Naive B cell (primary cell): ENCODE measurements around the gene SCAMP5. TPM values are rescaled to one million over a fixed set of nuclear protein-coding genes. Genes with fewer than 3 reads are reported as not detected.

Source experiments
- ATAC-seq, 2 donors: fragments of 150-1000 bp; cut with Tn5 transposase; 2 replicates each; pipeline ENCODE4 v1.10.0; 2021; ENCODE audit warnings: low read depth in 2 of 2, mild to moderate bottlenecking in 2 of 2, moderate library complexity in 2 of 2
- DNase-seq: peaks from one replicate; pipeline ENCODE4 v3.0.0; 2022
- H3K27ac Mint-ChIP-seq, 6 donors: one replicate each; pipeline ENCODE4 v1.8.0; 2020 to 2022; ENCODE audit warnings: mild to moderate bottlenecking in 6 of 6, mixed read lengths in 6 of 6, moderate library complexity in 5 of 6, inconsistent platforms in 2 of 6
- H3K27me3 Mint-ChIP-seq, 3 donors: one replicate each; pipeline ENCODE4 v1.8.0; 2021 to 2022; ENCODE audit warnings: mixed read lengths in 3 of 3, mild to moderate bottlenecking in 1 of 3
- H3K36me3 Mint-ChIP-seq, 2 donors: one replicate each; pipeline ENCODE4 v1.8.0; 2020 to 2022; ENCODE audit warnings: mixed read lengths in 2 of 2, inconsistent platforms in 1 of 2, mild to moderate bottlenecking in 1 of 2
- H3K4me1 Mint-ChIP-seq, 3 donors: one replicate each; pipeline ENCODE4 v1.8.0; 2020 to 2022; ENCODE audit warnings: mixed read lengths in 3 of 3, inconsistent platforms in 1 of 3, mild to moderate bottlenecking in 1 of 3, moderate library complexity in 1 of 3
- H3K4me3 Mint-ChIP-seq, 8 donors: one replicate each; pipeline ENCODE4 v1.8.0; 2020 to 2022; ENCODE audit warnings: mild to moderate bottlenecking in 8 of 8, mixed read lengths in 8 of 8, moderate library complexity in 8 of 8, inconsistent platforms in 2 of 8
- H3K9me3 Mint-ChIP-seq, 7 donors: one replicate each; pipeline ENCODE4 v1.8.0; 2020 to 2022; ENCODE audit warnings: mixed read lengths in 7 of 7, mild to moderate bottlenecking in 5 of 7, inconsistent platforms in 2 of 7, moderate library complexity in 1 of 7
- polyA plus RNA-seq, 6 donors: library from polyadenylated mRNA; unstranded; fragments of 300-500 nt; fragmentation: Illumina TruSeq; gene quantifications; one replicate each; pipeline ENCODE4 v1.2.3, GENCODE V29; 2021; ENCODE audit warnings: low read depth in 6 of 6

The SCAMP5 gene
- polyA plus RNA-seq, 6 donors from 2014 or later, result not detected

DNA sequence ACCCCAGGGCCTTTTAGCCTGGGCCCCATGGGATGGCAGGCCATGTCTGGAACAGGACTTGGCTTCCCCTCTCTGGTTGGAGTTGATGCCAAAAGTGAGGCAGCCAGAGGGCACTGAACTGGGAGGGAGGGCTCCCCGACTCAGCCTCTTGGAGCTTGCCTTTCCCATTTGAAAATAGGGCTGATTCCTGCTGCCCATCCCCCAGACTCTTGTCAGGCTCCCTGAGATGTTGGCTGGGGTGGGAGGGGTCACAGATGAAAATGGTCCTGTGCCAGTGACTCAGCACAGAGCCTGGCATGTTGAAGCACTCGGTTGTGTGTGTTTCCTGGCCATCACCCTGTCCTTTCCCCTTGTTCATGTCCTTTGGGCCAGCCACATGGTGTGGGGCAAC lies 34.7 kb downstream of the SCAMP5 start:
- DNase-seq (no peak), ATAC-seq (no peak)
- Mint-ChIP-seq H3K4me3 (peak overlapping the region in 1 of 8 donors; percentile 41), H3K27me3 (peaks cover 4 to 23% (median 13%) of the 10 kb centered on the region in 3 donors), H3K9me3 (no peaks in the 10 kb centered on the region), H3K36me3 (no peaks in the 10 kb centered on the region), H3K27ac (no peak overlapping the region), H3K4me1 (peaks cover 13 to 26% (median 21%) of the 10 kb centered on the region in 3 donors)

DNA sequence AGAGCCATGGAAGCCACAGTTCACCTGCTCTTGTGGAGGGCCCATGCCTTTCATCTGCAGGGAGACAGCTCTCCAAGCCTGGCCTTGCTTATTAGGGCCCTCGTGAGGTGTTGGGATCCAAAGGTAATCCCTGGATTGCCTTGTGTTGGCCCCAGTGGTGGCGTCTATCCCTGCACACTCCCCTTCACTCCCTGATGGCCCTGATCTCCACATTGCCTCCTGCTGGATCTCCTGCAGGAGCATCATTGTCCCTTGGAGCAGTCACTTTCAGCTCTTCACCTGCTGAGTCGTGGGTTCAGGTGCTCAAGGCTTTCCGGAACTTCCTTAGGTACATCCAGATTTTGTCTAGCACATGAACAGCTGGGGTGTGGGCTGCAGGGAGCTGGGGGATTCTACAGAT lies 35.1 kb downstream of the SCAMP5 start:
- no peak for ATAC-seq
- H3K36me3 Mint-ChIP-seq, result no peaks in the 10 kb centered on the region
- H3K4me3 Mint-ChIP-seq, result peak overlapping the region in 1 of 8 donors; percentile 41
- peaks cover 9 to 22% (median 20%) of the 10 kb centered on the region in 3 donors for H3K4me1 Mint-ChIP-seq
- peak overlapping the region in 2 of 6 donors; percentile 21 to 34 for H3K27ac Mint-ChIP-seq
- DNase-seq, result no peak
- no peaks in the 10 kb centered on the region for H3K9me3 Mint-ChIP-seq
- peaks cover 4 to 23% (median 13%) of the 10 kb centered on the region in 3 donors for H3K27me3 Mint-ChIP-seq

DNA sequence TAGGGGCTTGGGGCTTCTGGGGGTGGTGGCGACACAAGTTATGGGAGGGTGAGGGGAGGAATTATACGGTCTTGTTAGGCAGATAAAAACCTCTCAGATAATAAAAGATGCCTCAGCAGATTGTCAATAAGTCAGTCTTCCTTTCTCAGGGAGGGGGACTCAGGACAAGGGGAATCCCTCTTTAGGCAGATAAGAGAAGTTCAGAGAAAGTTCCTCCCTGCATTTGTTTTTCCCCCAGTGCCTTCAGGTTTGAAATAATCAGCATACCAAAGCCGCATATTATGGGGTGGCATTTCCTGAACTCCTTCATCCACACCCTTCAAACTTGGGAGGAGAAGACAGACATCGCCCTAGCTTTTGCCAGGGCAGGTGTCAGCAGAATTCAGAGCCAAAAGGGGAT lies 36.5 kb downstream of the SCAMP5 start:
- ATAC-seq (peak in 1 of 2 donors; percentile 26), DNase-seq (no peak)
- H3K4me1 Mint-ChIP-seq, result peaks cover 8 to 22% (median 20%) of the 10 kb centered on the region in 3 donors
- peaks cover 0 to 7% of the 10 kb centered on the region in 2 donors for H3K36me3 Mint-ChIP-seq
- H3K4me3 Mint-ChIP-seq, result no peak overlapping the region
- H3K27me3 Mint-ChIP-seq, result peaks cover 9 to 29% (median 21%) of the 10 kb centered on the region in 3 donors
- H3K9me3 Mint-ChIP-seq, result no peaks in the 10 kb centered on the region
- peak overlapping the region in 2 of 6 donors; percentile 16 to 19 for H3K27ac Mint-ChIP-seq

DNA sequence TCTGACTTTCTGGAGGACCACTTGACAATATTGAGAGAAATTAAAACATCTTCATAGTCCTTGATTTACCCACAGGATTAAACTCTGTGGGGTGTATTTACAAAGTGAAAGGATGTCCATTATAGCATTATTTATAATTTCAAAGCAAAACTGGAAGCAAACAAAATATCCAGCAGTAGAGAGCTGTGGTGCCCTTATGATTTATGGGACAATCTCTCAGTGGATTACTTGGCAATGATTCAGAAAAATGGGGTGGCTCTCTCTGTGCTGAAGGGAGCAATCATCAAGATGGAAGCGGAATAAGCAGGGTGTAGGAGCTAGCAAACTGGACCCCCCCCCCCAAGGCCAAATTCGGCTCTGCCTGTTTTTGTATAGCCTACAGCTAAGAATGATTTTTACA lies 37.0 kb downstream of the SCAMP5 start:
- Mint-ChIP-seq H3K36me3 (peaks cover 0 to 13% of the 10 kb centered on the region in 2 donors), H3K27me3 (peaks cover 14 to 33% (median 26%) of the 10 kb centered on the region in 3 donors), H3K4me1 (peaks cover 9 to 22% (median 20%) of the 10 kb centered on the region in 3 donors), H3K27ac (peak overlapping the region in 3 of 6 donors; percentile 16 to 36 (median 33)), H3K4me3 (no peak overlapping the region), H3K9me3 (no peaks in the 10 kb centered on the region)
- ATAC-seq (no peak), DNase-seq (no peak)

DNA sequence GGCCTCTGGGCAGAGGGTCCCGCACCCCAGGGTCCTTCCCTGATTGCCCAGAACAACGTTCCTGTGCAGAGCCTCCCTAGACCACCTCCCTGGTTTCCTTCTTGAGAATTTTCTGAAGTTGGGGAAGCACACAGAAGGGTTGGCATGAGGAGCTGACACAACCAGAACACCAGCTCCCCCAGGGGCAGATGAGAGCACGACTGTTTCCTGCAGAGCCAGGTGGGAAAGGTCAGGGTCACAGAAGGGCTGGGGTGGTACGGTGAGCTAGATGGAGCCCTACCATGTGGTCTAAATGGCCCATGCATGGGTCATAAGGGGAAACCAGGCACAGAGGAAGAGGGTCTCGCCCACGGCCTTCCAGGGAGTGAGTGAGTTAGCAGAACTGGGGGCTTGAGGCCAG lies 38.4 kb downstream of the SCAMP5 start:
- no peak for ATAC-seq
- Mint-ChIP-seq H3K9me3 (no peaks in the 10 kb centered on the region), H3K27me3 (peaks cover 18 to 35% (median 27%) of the 10 kb centered on the region in 3 donors), H3K4me3 (no peak overlapping the region), H3K27ac (no peak overlapping the region), H3K36me3 (peaks cover 0 to 15% of the 10 kb centered on the region in 2 donors), H3K4me1 (peaks cover 18 to 20% (median 20%) of the 10 kb centered on the region in 3 donors)
- no peak for DNase-seq

DNA sequence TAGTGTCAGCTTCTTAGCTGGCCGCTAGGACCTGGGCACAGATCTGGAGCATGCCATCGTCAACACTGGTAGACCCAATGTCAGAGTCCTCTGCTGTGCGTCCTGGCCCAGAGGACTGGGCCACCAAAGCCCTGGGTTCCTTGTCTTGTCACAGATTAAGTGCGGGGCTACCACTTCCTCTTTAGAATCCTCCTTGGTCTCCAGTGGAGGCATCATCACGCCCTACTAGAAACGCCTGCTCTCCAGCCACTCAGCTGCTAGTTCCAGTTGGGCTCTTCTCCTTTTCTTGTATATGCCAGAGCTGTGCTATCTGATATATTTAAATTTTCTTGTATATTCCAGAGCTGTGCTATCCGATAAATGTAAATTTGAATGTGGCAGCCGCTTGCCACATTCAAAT lies 39.3 kb downstream of the SCAMP5 start:
- DNase-seq (no peak), ATAC-seq (no peak)
- H3K36me3 Mint-ChIP-seq, result peaks cover 0 to 15% of the 10 kb centered on the region in 2 donors
- H3K27ac Mint-ChIP-seq, result no peak overlapping the region
- peaks cover 11 to 17% (median 16%) of the 10 kb centered on the region in 3 donors for H3K4me1 Mint-ChIP-seq
- no peaks in the 10 kb centered on the region for H3K9me3 Mint-ChIP-seq
- H3K27me3 Mint-ChIP-seq, result peaks cover 18 to 27% (median 21%) of the 10 kb centered on the region in 3 donors
- H3K4me3 Mint-ChIP-seq, result no peak overlapping the region

DNA sequence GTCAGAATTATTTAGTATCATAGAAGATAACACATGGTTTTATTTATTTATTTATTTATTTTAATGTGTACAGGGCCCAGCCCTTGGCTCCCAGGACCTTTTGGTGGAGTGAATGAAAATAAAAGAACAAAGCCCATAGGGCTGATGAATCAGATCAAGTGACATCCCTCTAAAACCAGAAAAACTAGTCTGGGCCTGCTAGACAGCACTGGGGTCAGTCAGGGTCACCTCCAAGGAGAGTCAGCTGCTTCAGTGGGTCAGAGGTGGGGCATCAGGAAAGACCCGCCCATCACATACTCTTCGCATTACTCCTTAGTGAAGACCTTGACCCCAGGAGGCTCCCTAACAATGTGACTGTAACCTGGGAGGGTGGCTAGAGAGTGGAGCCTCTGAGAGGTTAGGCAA lies 40.9 kb downstream of the SCAMP5 start:
- H3K9me3 Mint-ChIP-seq, result no peaks in the 10 kb centered on the region
- H3K27ac Mint-ChIP-seq, result peak overlapping the region in 1 of 6 donors; percentile 88
- peaks cover 10 to 18% (median 11%) of the 10 kb centered on the region in 3 donors for H3K4me1 Mint-ChIP-seq
- no peak for DNase-seq
- no peak overlapping the region for H3K4me3 Mint-ChIP-seq
- H3K36me3 Mint-ChIP-seq, result peaks cover 0 to 15% of the 10 kb centered on the region in 2 donors
- H3K27me3 Mint-ChIP-seq, result peaks cover 21 to 27% (median 22%) of the 10 kb centered on the region in 3 donors
- ATAC-seq, result no peak

DNA sequence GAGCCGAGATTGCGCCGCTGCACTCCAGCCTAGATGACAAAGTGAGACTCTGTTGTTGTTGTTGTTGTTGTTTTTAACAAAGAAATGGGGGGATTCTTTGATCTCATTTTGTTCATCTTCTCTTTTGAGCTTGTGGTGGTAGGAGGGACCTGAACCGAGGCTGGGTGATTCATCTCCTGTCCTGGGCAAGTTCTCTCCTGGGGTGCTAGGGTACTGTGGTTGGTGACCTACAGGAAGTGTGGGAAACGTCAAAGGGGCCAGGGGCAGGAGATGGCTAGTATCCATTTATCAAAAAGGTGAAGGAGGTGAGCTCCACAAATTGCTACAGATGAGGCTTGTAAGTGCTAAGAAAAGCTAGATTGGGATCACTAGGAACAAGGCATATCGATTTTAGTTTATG lies 42.3 kb downstream of the SCAMP5 start:
- ATAC-seq, result no peak
- Mint-ChIP-seq H3K4me3 (no peak overlapping the region), H3K36me3 (peaks cover 0 to 15% of the 10 kb centered on the region in 2 donors), H3K4me1 (peaks cover 11 to 13% (median 11%) of the 10 kb centered on the region in 3 donors), H3K9me3 (no peaks in the 10 kb centered on the region), H3K27me3 (peaks cover 18 to 27% (median 21%) of the 10 kb centered on the region in 3 donors), H3K27ac (no peak overlapping the region)
- DNase-seq, result no peak

DNA sequence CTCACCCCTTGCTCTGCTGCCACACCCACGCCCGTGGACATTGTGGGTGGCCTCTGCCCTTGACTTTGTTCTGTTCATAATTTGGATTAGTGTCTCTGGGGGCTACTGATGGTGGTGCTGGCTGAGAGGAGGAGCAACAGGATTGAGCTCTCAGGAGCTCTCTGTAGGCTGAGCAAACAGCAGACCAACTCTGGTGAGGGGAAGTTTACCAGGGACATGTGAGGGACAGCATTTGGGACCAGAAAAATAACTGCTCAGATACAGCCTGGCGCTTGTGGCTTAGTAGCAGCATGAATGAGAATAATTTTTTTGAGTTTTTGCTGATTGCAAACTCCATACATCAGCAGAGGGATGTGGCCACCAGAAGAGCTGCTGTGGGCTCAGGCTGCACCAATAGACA lies 42.9 kb downstream of the SCAMP5 start:
- DNase-seq (no peak), ATAC-seq (no peak)
- Mint-ChIP-seq H3K27ac (no peak overlapping the region), H3K4me1 (peaks cover 16 to 18% (median 17%) of the 10 kb centered on the region in 3 donors), H3K4me3 (no peak overlapping the region), H3K36me3 (peaks cover 0 to 15% of the 10 kb centered on the region in 2 donors), H3K27me3 (peaks cover 21 to 27% (median 23%) of the 10 kb centered on the region in 3 donors), H3K9me3 (no peaks in the 10 kb centered on the region)

DNA sequence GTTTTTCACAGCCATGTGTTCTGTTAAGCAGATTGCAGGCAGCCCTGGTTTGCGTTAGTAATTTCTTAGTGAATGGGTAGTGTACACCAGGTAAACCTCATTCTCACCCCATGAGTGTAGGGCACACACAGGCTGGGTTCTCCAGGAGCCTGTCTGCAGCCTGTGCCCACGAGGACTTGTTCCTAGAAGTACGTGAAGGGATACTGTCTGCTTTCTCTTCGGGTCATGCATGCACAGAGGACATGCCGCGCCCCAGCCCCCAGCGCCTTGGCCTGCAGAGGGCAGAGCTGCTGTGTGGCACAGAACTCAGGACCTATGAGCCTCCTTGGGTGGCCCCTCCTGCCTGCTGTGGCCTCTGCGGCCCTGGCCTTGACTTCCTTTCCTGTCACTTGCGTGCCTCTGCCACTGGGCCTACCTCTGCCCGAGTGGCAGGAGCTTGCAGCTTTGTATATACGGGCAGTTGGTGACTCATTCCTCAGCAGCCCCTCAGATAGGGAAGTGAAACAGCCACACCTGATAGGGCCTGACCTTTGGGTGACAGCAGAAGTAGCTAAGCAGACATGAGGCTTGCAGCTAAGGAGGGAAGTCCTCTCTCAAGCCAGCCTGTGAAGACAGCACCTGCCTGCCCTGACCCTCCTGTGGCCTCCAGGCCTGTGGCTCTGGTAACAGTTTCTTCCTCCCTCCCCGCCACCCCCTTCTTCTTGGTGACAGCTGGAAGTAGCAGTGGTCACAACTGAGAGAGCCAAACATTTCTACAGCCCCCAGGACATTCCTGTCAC lies 47.6 kb downstream of the SCAMP5 start:
- H3K27ac Mint-ChIP-seq, result peak overlapping the region; percentile 62 to 96 (median 88)
- no peaks in the 10 kb centered on the region for H3K36me3 Mint-ChIP-seq
- peak; percentile 92 to 93 for ATAC-seq
- peaks cover 2 to 16% (median 13%) of the 10 kb centered on the region in 3 donors for H3K27me3 Mint-ChIP-seq
- peak; percentile 89 for DNase-seq
- H3K4me3 Mint-ChIP-seq, result peak overlapping the region; percentile 1 to 80 (median 62)
- no peaks in the 10 kb centered on the region for H3K9me3 Mint-ChIP-seq
- H3K4me1 Mint-ChIP-seq, result peaks cover 41 to 60% (median 50%) of the 10 kb centered on the region in 3 donors

DNA sequence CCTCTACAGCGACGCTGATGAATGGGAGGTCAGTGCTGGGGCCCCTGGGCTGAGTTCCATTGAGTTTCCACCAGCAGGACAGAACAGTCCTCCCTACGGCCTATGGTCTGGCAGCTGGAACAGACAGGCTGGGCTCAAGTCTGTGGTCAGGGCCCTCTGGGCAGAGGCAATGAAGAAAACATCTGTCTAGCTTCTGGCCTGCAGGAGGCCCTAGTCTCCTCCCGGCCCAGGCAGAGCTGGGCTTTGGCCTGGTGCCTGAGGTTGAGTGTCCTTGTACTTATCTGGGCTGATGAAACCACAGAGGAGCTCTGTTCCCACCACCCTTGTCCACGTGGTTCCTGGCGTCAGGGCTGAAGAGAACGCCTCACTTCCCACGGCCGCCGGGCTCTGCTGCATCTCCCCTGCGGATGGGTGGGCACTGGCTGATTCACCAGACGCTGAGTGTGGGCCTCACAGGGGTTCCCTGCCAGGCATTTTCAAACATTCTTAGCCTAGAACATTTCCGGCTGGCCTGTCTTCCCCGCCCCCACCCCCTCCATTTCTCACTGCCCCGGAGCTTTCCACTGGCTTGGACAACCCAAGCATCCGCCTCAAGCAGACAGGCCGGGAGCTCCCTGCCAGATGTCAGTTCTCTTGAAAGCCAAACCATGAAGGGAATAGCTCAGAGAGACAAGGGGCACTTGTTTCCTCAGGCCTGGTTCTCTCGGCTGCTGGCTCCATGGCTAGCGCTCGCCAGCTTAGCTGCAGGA lies 48.3 kb downstream of the SCAMP5 start:
- peaks cover 0 to 4% of the 10 kb centered on the region in 2 donors for H3K36me3 Mint-ChIP-seq
- H3K4me1 Mint-ChIP-seq, result peaks cover 41 to 63% (median 46%) of the 10 kb centered on the region in 3 donors
- H3K27me3 Mint-ChIP-seq, result peaks cover 0 to 20% (median 14%) of the 10 kb centered on the region in 3 donors
- no peaks in the 10 kb centered on the region for H3K9me3 Mint-ChIP-seq
- ATAC-seq, result peak; percentile 1 to 8
- DNase-seq, result peak; percentile 51
- peak overlapping the region in 6 of 8 donors; percentile 32 to 80 (median 64) for H3K4me3 Mint-ChIP-seq
- H3K27ac Mint-ChIP-seq, result peak overlapping the region; percentile 36 to 96 (median 84)

DNA sequence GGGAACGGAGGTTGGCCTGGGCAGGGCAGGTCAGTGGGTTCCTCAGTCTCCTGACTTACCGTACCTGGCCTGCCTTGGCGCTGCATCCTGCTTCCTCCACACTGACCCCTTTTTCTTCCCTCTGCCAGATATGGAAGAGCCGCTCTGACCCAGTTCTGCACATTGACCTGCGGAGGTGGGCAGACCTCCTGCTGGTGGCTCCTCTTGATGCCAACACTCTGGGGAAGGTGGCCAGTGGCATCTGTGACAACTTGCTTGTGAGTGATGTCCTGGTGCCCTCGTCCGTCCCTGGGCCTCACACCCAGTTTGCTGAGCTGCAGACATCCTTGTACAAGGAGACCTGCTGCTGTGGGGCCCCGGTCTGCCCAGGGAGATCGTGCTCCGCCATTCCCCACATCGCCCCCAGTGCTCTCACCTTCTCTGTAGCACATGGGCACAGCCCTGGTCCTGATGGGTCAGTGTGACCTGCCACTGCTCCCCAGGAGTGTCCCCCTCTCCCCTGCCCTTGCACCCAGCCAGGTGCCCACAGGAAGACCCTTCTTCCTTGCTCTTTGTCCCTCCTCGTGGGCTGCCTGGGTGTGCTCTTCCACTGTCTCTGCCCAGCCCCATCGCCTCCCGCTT lies 49.0 kb downstream of the SCAMP5 start:
- Mint-ChIP-seq H3K9me3 (no peaks in the 10 kb centered on the region), H3K36me3 (peaks cover 0 to 7% of the 10 kb centered on the region in 2 donors), H3K27me3 (peaks cover 0 to 27% (median 17%) of the 10 kb centered on the region in 3 donors), H3K4me1 (peaks cover 40 to 62% (median 46%) of the 10 kb centered on the region in 3 donors), H3K4me3 (peak overlapping the region in 2 of 8 donors; percentile 40 to 73), H3K27ac (peak overlapping the region in 5 of 6 donors; percentile 49 to 95 (median 62))
- DNase-seq (no peak), ATAC-seq (no peak)
